GM23338 (cell line): ENCODE data around the gene SPEF1.
"Not testable (repeated sequence)": the region's sequence is repeated elsewhere in the genome, so short reads cannot be mapped to it uniquely, and the experiment has no call there.

ENCODE experiments used
- CREB1 ChIP-seq: fragments of 250-450 bp; sonication (Bioruptor Pico); IDR thresholded peaks from 2 replicates; pipeline ENCODE4 v1.5.0; 2020; ENCODE audit warnings: low read depth, mild to moderate bottlenecking, moderate library complexity
- EZH2 ChIP-seq: fragments of 200-600 bp; sonication (generic); IDR thresholded peaks from one replicate; pipeline ENCODE4 v1.8.0; 2017; ENCODE audit warnings: antibody characterized with exemption, mild to moderate bottlenecking, low read depth; ENCODE audit not compliant: unreplicated experiment
- EZH2phosphoT487 ChIP-seq: fragments of 200-600 bp; sonication (generic); IDR thresholded peaks from one replicate; pipeline ENCODE4 v1.8.1; 2018; ENCODE audit warnings: antibody characterized with exemption; ENCODE audit not compliant: unreplicated experiment
- NANOG ChIP-seq: IDR thresholded peaks from 2 replicates; pipeline ENCODE4 v1.6.1; 2016; ENCODE audit warnings: antibody characterized with exemption, borderline replicate concordance
- TF ChIP-seq, protein P1 (sequence below), 2 experiments: fragments of 200-600 bp in 1 of 2; sonication (generic) in 1 of 2; conservative IDR thresholded peaks; 2 replicates each; pipeline versions ENCODE4 v1.5.1 to v1.6.1; 2016 to 2017; ENCODE audit warnings: antibody characterized with exemption in 2 of 2, low read depth in 2 of 2, mild to moderate bottlenecking in 2 of 2, moderate library complexity in 1 of 2

DNA sequence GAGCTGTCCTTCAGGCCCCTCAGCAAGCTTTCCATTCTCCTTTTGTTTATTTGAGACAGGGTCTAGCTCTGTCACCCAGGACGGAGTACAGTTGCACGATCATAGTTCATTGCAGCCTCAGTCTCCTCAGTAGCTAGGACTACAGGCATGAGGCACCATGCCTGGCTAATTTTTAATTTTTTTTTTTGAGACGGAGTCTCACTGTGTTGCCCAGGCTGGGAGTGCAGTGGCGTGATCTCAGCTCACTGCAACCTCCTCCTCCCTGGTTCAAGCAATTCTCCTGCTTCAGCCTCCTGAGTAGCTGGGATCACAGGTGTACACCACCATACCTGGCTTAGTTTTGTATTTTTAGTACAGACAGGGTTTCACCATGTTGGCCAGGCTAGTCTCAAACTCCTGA lies 8.0 kb upstream of the SPEF1 start:
- TF ChIP-seq, protein P1, sequence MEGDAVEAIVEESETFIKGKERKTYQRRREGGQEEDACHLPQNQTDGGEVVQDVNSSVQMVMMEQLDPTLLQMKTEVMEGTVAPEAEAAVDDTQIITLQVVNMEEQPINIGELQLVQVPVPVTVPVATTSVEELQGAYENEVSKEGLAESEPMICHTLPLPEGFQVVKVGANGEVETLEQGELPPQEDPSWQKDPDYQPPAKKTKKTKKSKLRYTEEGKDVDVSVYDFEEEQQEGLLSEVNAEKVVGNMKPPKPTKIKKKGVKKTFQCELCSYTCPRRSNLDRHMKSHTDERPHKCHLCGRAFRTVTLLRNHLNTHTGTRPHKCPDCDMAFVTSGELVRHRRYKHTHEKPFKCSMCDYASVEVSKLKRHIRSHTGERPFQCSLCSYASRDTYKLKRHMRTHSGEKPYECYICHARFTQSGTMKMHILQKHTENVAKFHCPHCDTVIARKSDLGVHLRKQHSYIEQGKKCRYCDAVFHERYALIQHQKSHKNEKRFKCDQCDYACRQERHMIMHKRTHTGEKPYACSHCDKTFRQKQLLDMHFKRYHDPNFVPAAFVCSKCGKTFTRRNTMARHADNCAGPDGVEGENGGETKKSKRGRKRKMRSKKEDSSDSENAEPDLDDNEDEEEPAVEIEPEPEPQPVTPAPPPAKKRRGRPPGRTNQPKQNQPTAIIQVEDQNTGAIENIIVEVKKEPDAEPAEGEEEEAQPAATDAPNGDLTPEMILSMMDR (conservative IDR thresholded peaks at IDR 0.05; ENCODE audit: low read depth in 2 of 2): not testable (repeated sequence)
- not testable (repeated sequence) for TF ChIP-seq CREB1 (CRISPR knock-in tag); EZH2phosphoT487; EZH2; NANOG
